DMS114 treated with DMSO at 0.1 percent for 48 hours (cell line): Measurements from ENCODE around the gene RTL10.

Experiments
- DNase-seq: peaks from one replicate; lab custom pipeline; 2025; ENCODE audit not compliant: unreplicated experiment; lab: John Stamatoyannopoulos, UW

RTL10 gene

DNA sequence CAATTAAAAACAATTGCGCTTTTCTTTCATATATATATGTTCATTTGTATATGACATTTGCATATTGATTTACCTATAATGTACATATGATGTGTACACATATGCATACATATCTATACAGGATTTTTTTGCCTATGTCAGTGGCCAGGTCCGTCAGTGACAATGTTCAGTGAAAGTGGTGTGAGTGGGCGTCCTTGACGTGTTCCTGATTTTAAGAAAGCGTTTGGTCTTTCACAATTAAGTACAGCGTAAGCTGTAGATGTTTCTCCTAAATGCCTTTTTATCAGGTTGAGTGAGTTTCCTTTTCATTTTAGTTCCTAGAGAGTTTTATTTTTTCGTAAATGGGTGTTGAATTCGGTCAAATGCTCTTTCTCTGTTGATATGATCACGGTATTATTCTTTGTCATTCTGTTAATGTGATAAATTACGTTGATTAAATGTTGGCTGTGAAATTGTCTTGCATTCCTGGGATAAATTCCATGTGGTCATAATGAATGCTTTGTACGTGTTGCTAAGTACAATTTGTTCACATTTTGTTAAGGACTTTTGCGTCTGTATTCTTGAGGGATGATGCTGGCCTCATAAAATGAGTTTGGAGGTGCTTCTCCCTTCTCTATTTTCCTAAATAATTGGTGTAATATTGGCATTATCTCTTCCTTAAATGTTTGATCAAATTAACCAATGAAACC, 10.6 kb upstream of the RTL10 start:
- no peak for DNase-seq

DNA sequence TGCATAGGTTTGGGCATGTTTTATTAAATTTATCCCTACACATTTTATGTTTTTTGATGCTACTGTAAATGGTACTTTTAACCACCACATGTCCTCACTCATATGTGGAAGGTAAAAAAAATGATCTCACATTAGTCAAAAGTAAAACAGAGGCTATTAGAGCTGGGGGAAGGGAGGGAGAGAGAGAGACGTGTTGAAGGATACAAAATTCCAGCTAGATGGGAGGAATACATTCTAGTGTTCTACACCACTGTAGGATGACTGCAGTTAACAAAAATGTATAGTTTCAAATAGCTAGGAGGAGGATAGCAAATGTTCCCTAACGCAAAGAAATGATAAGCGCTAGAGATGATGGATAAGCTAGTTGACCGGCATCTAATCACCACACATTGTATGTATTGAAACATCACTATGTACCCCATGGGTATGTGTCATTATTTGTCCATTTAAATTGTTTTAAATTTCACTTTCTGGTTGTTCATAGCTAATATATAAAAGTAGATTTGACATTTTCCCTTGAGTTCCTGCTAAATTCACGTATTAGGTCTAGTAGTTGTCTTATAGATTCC, 9.9 kb upstream of the RTL10 start:
- DNase-seq, result no peak

DNA sequence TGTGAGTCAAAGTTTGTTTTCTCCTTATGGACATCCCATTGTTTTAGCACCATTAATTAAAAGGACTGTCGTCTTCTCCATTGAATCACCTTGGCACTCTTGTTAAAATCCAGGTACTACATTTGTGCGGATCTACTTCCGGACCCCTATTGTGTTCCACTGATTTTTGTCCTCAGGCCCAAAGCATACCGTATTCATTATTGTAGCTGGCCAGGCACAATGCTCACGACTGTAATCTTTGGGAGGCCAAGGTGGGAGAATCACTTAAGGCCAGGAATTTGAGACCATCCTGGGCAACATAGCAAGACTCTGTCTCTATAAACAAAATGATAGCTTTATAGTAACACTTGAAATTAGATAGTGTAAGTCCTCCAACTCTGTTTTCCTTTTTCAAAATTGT, 8.9 kb upstream of the RTL10 start:
- no peak for DNase-seq

DNA sequence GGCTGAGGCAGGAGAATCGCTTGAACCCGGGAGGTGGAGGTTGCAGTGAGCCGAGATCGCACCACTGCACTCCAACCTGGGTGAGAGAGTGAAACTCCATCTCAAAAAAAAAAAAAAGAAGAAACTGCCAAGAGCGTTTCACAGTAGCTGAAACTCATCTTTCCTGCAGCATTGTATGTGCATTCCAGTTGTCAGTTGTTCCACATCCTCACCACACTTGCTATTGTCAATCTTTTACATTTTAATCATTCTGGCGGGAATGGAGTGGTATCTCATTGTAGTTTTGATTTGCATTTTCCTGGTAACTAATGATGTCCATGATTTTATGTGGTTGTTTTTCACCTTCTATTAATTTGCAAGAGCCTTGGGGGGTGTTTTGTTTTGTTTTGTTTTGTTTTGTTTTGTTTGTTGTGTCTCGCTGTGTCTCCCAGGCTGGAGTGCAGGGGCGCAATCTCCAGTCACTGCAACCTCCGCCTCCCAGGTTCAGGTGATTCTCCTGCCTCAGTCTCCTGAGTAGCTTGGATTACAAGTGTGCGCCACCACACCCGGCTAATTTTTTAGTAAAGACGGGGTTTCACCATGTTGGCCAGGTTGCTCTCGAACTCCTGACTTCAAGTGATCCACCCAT, 8.1 kb upstream of the RTL10 start:
- no peak for DNase-seq

DNA sequence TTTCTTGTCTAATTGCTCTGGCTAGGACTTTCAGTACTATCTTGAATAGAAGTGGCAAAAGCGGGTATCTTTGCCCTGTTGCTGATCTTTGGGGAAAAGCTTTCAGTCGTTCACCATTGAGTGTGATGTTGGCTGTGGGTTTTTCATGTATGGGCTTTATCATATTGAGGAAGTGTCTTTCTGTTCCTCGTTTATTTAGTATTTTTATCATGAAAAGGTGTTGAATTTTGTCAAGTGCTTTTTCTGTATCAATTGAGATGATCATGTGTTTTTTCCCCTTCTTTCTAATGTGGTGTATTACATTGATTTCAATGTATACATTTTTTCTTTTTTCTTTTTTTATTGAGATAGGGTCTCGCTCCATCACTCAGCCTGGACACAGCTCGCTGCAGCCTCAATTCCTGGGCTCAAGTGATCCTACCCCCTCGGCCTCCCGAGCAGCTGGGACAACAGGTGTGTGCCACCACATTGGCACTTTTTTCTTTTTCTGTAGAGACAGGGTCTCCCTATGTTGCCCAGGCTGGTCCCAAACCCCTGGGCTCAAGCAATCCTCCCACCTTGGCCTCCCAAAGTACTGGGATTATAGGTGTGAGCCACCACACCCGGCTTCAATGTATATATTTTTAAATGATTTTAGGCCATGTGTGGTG, 5.3 kb upstream of the RTL10 start:
- DNase-seq, result no peak

DNA sequence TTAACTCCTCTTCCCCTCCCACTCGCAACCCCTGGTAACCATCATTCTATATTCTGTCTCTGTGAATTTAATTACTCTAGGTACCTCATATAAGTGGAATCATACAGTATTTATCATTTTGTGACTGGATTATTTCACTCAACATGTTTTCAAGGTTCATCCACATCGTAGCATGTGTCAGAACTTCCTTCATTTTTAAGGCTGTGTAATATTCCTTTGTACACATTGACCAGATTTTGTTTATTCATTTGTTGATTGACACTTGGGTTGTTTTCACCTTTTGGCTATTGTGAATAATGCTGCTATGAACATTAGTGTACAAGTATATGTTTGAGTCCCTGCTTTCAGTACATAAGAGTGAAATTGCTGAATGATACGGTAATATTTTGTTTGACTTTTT, 2.7 kb upstream of the RTL10 start:
- no peak for DNase-seq

DNA sequence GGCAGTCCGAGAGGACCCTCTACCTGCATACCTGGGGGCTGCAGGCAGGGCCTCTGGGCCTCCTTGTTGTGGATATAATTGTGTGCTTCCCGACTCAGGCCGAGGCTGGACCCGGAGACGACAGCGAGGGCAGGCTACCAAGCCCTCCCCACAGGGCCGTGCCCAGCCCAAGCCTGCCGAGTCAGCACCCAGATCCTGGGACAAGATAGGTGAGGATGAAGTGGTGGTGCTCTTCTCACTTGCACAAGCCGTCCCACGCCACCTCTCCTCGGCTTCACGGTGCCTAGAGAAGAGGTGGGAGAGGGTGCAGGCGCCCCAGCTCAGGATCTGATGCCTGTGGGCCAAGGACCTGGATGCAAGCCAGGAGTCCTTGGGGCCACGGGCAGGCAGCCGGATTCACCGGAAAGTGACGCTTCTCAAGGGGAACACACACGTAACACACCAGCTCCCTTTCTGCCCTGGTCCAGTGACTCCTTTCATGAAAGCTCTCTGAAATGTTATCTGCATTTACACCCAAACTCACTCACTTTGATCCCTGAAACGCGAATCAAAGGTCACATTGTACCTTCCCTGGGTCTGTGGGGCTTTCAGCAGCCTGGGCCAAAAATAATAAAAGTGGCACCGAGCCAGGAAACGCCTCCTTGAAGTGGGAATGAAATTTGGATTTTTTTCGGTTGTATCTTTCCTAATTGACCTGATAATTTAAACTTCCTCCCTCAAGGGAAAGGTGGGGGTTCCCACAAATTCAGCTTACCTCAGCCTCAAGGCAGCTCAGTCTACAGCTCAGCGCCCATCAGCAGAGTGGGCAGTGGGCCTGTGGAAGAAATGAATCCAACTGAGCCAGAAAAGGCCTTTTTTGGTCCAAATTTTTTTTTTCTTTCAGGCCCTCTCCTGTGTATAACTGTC, 1.1 kb upstream of the RTL10 start:
- DNase-seq, result no peak

DNA sequence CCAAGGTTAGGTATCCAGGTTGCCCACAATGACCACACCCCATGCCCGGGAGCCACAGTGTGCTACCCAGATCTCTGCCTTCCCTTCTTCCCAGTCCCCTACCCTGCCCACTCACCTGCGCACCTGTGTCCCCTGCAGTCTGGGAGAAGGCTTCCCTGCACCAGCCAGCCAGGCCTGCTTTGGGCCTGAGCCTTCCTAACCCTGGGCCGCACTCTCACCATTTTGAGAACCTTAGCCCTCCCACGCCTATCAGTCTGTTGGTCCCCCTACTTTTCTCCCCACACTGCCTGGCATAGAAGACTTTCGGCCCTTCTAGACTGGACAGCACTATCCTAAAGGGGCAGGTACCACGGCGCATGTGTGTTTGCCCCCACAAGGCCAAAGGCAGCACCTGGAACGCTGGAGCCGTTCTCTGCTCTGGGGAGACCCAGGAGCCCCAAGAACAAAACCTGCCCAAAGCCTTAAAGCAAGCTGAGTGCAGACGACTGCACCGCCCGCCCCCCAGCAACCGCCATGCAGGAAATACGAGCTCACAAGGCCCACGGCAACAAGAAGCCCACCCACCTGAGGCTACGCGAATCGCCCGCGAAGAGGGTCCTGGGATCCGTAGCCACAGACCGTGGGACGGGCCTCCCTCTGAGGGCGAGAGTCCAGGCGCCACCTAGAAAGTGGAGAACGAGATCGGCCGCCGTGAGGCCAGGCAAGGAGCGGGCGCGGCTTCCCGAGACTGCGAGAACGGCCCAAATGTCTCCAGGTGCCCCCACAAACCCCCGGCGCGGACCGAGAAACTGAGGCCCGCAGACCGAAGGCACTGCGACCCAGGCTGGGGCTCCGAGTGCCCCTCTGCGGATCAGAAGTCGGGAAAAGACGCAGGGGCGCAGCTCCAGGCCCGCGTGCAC, 546 bp downstream of the RTL10 start:
- no peak for DNase-seq

DNA sequence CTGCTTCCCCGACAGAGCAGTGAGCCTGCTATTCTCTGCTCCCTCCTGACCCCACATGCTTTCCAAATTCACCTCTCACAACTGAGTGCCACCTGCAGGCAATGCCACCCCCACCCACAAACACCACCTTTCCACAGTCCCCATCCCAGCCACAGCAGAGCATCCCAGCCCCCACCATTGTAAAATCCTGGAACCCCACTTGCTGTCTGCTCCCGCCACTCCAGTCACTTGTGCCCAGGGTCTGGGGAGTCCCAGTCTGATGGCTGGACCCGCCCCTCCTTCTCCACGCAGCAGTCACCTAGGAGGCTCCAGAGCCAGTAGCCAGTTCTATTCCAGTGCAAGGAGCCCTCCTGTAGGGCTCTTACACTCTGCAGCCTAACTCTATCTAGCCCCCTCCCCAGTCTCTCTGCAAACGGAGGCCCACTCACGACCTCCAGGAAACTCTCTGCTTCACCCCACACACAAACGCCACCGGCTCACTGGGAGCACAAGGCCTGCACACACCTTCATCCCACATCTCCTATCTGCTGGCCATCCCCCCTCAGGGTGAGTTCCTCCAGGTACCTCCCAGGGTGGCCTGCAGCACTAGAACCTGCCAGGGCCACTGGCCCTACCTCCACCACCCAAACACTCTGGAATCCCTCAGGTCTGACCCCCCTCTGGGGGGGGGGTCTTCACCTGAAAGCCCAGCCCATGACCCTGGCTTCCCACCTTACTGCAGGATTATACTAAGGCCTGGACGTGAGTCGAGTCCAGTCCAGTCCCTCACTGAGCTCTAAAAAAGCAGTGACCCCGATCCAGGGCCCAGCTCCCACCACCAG, 1.4 kb downstream of the RTL10 start:
- DNase-seq, result no peak

DNA sequence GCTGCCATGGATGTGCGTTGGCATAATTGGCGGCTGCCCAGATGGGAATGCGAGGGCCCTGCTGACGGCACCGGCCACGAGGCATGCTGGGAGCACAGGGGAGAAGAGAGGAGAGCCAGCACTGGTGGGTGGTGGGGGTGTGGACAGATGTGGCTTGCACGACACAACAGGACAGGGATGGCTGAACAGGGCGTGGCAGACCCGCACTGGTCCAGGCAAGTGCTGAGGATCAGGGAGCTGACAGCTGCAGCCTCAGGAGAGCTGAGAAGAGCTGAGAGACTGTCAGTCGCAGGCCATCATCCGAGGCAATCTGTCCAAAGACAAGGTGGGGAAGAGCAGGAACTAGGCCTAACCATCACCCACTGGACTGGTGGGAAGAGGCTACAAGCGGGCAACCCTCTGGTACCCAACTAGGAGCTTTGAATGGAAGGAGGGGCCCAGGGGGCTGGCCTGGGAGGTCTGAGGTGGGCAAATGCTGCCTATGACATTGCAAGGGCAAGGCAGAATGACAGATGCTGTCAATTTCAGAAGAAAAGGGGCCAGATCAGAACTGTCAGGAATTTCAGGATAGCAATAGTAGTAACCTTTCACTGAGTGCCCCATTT, 2.4 kb downstream of the RTL10 start:
- DNase-seq, result no peak

DNA sequence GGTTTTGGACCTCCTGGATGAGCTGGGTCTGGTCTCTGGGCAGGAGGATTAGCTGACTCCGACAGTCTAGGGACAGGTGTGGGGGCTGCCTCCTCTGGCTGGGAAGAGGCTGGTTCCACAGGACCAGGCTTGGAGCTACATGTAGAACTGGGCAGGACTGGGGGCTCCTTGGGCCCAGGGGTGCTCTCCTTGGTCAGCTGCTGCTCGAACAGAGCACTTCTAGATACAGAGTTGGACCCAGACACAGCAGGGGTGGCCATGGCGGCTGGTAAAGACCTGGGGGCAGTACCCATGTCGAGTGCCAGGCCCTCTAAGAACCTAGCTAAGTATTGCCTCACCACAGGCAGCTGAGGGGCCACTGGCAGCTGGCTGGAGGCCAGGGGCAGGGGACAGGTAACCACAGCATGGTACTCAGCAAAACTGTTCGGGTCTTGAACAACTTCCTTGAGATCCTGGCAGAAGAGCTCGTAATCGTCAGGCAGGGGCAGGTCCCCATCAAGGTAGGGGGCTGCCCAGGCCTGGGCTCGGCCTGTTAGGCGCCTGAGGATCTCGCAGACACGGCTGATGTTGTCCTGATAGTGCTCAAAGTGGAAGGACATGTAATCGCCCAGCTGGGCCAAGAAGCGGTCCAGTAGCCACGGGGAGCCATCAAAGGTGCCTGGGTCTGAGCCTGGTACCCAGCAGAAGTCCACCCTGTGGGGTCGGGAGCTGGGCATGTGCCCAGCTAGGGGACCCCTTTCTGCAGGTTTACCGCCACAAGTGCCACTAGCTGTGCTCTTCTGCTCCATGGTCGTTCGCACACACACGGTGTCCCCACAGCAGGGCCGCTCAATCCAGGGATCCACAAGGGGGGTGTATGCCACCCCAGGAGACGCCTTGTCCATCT, 3.1 kb downstream of the RTL10 start:
- DNase-seq, result no peak

DNA sequence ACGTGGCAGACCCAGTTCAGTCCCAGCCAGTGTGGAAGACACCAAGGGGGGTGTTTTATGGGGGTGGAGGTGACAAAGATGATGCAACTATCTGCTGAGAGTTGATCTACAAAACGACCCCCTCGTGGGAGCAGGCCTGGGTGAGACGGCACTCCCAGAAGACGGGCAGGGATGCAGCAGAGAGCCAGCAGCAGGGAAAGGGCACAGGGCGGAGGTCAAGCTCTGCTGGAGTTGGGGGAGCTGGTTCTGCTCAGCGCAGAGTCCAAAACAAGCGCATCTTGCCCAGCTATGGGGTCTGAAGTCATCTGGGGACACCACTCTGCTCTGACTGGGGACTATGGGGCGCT, 3.9 kb downstream of the RTL10 start:
- no peak for DNase-seq

DNA sequence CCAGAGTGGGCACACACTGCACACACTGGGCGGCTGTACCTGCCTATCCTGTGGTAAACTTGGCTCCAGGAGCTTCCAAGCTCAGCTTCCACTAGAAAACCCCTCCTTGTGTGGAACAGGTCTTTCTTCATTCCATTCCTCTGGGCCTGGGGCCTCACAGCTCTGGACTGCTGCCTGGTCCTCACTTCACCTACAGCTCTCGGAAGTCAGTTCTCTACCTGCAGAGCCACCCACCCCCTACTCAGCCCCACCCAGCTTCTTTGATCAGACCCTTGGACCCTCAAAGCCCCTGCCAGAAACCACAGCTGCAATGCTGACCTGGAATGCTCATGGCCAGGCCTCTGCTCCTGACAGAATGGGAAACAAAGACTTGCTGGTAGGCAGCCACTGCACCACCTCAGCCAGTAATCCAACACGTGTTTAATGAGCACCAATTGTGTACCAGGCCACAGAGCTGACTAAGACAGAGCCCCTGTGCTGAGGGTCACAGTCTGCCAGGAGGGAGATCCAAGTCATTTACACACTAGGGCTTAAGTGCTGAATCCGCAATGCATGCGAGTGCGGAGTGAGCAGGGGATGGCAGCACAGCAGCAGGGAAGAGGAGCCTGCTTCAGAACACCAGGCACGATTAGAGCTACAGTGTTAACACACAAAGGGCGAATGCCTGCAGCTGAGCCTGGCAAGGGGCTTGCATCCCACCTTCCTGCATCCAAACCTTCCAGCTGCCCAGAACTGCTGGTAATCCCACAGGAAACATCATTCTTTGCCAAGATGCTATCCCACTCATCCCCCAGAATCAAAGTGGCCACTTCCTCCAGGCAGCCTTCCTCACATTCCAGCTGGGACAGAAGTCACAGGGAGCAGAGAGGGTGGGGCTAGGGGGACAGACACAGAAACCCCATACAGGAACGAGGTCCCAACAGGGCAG, 4.6 kb downstream of the RTL10 start:
- DNase-seq, result no peak

DNA sequence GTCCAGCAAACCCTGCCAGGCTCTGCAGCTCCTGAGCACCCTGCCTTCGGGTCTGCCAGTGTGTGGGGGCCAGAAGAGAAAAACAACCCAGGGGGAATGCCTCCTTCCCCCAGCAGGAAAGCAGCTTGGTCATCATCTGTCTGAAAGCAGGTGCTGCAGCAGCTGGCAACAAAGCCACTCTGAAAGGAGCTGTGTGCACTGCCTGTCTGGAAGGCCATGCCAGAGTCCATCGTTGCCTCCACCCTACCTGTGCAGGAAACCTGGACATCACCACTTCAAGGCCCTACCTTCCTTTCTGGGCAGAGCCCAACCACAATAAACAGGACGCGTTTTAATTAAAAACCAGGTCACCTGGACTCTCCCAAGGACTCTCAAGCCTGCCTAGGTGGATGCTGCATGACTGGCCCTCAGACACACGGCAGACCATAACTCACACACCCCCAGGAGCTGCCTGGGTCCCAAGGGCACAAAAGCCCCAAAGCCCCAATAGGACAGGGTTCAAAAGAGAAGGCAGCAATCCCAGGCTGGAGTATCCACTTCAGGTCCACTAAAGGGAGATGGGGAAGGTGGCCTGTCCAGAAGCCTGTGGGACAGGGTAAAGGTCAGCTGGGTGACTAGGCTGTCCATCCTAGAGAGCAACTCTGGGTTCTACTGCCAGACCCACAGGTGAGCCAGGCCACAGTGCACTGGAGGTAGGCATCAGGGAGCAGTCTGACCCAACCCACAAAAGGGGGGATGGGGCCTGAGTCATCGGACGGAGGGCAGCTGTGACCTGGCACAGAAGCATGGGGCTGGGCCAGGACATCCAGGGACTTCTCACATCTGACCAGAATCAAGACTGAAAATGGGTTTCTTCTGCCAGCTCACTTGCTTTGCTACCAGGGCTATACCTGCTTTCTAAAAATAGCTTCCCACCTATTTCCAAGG, 6.1 kb downstream of the RTL10 start:
- no peak for DNase-seq

DNA sequence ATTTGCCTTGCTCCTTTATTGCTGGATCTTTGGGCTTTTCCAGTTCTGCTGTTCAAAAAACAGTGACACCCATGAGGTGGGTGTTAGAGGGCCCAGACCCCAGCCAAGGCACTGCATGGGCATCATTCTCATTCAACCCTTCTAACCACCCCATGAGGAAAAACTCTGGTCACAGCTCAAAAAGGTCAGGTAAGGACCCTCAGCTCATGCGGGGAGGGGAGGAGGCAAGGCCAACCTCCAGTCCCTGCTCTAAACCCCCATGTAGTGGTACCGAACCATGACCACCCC, 7.4 kb downstream of the RTL10 start:
- no peak for DNase-seq
